Mesendoderm (in vitro differentiated cells): ENCODE measurements around the gene MARCO.

Experiments used
- DNase-seq: peaks from one replicate; pipeline ENCODE4 v3.0.0; 2013
- H2AK5ac ChIP-seq: 2 replicates; pipeline ENCODE4 v1.6.1; 2013; ENCODE audit warnings: low read length, inconsistent platforms
- H2BK120ac ChIP-seq: 2 replicates; pipeline ENCODE4 v1.6.1; 2013; ENCODE audit warnings: low read depth, mild to moderate bottlenecking, low read length, moderate library complexity, mixed read lengths
- H2BK15ac ChIP-seq: replicated peaks from 2 replicates; pipeline ENCODE4 v1.6.1; 2013; ENCODE audit warnings: low read depth, mild to moderate bottlenecking, moderate library complexity
- H2BK5ac ChIP-seq: 2 replicates; pipeline ENCODE4 v1.6.1; 2013; ENCODE audit warnings: low read length, inconsistent platforms
- H3K18ac ChIP-seq: 2 replicates; pipeline ENCODE4 v1.6.1; 2013; ENCODE audit warnings: mild to moderate bottlenecking, low read length, mixed read lengths
- H3K23ac ChIP-seq: one replicate; pipeline ENCODE4 v1.6.1; 2013; ENCODE audit warnings: low read length
- H3K27ac ChIP-seq: 2 replicates; pipeline ENCODE4 v1.5.1; 2013; ENCODE audit warnings: low read depth, mild to moderate bottlenecking, inconsistent platforms, low read length, moderate library complexity
- H3K27me3 ChIP-seq: 2 replicates; pipeline ENCODE4 v1.6.1; 2013; ENCODE audit warnings: low read length, control low read depth, mild to moderate bottlenecking, inconsistent platforms; ENCODE audit not compliant: insufficient read depth, poor library complexity
- H3K36me3 ChIP-seq: 2 replicates; pipeline ENCODE4 v1.6.1; 2013; ENCODE audit warnings: low read length, inconsistent platforms; ENCODE audit not compliant: control insufficient read depth, insufficient read depth
- H3K4ac ChIP-seq: one replicate; pipeline ENCODE4 v1.6.1; 2013; ENCODE audit warnings: low read depth, mild to moderate bottlenecking, low read length, moderate library complexity
- H3K4me1 ChIP-seq: 2 replicates; pipeline ENCODE4 v1.6.1; 2013; ENCODE audit warnings: low read depth, low read length, inconsistent platforms; ENCODE audit not compliant: control insufficient read depth
- H3K4me2 ChIP-seq: 2 replicates; pipeline ENCODE4 v1.6.1; 2013; ENCODE audit warnings: low read length
- H3K4me3 ChIP-seq: 2 replicates; pipeline ENCODE4 v1.5.1; 2013; ENCODE audit warnings: mild to moderate bottlenecking, low read length
- H3K56ac ChIP-seq: one replicate; pipeline ENCODE4 v1.6.1; 2013; ENCODE audit warnings: low read length
- H3K79me1 ChIP-seq: 2 replicates; pipeline ENCODE4 v1.6.1; 2013; ENCODE audit warnings: low read length, inconsistent platforms
- H3K79me2 ChIP-seq: 2 replicates; pipeline ENCODE4 v1.6.1; 2013; ENCODE audit warnings: mild to moderate bottlenecking, low read length; ENCODE audit not compliant: control insufficient read depth, insufficient read depth
- H3K9ac ChIP-seq: 2 replicates; pipeline ENCODE4 v1.6.1; 2013; ENCODE audit warnings: low read length, inconsistent platforms
- H4K5ac ChIP-seq: one replicate; pipeline ENCODE4 v1.6.1; 2013; ENCODE audit warnings: low read length
- H4K8ac ChIP-seq: one replicate; pipeline ENCODE4 v1.6.1; 2013; ENCODE audit warnings: low read depth, mild to moderate bottlenecking, control low read depth, low read length, moderate library complexity
- WGBS: extraction: QIAGEN DNeasy Blood & Tissue Kit; methylation state at CpG from one replicate; pipeline ENCODE4 v1.1.7; 2013; ENCODE audit warnings: low lambda C conversion rate, missing lambda C conversion rate; ENCODE audit not compliant: insufficient coverage; ENCODE audit errors: extremely low coverage; 5-methylcytosine and 5-hydroxymethylcytosine counted together

Gene MARCO

GRCh38 chr2:118936306-118936705, 5.7 kb upstream of the MARCO start:
- Histone ChIP-seq H3K27ac (no peak overlapping the region), H3K18ac (no peak overlapping the region), H2BK120ac (no peak overlapping the region), H3K23ac (no peak overlapping the region), H2AK5ac (no peak overlapping the region), H4K5ac (no peak overlapping the region), H3K79me1 (no peaks in the 10 kb centered on the region), H3K36me3 (no peaks in the 10 kb centered on the region), H3K9ac (no peak overlapping the region), H3K27me3 (no peaks in the 10 kb centered on the region), H3K4me3 (no peak overlapping the region), H3K79me2 (no peaks in the 10 kb centered on the region), H3K4me2 (no peak overlapping the region), H4K8ac (no peak overlapping the region), H2BK15ac (no peak overlapping the region), H2BK5ac (no peak overlapping the region), H3K56ac (no peak overlapping the region), H3K4me1 (no peaks in the 10 kb centered on the region), H3K4ac (no peak overlapping the region)
- no peak for DNase-seq
- no CpG with 5 or more reads among the region's 2 CpGs for WGBS

- H2BK120ac ChIP-seq, result no peak overlapping the region
- DNase-seq, result no peak
- no peak overlapping the region for H2BK15ac ChIP-seq
- no peaks in the 10 kb centered on the region for H3K79me2 ChIP-seq
- H2AK5ac ChIP-seq, result no peak overlapping the region
- no peaks in the 10 kb centered on the region for H3K79me1 ChIP-seq
- no peak overlapping the region for H3K18ac ChIP-seq
- no peaks in the 10 kb centered on the region for H3K36me3 ChIP-seq
- H2BK5ac ChIP-seq, result no peak overlapping the region
- H3K9ac ChIP-seq, result no peak overlapping the region
- no peaks in the 10 kb centered on the region for H3K4me1 ChIP-seq
- H4K8ac ChIP-seq, result no peak overlapping the region
- no peak overlapping the region for H3K4me2 ChIP-seq
- no peak overlapping the region for H3K4me3 ChIP-seq
- H3K4ac ChIP-seq, result no peak overlapping the region
- no peak overlapping the region for H3K56ac ChIP-seq
- no CpG with 5 or more reads among the region's 6 CpGs for WGBS
- no peak overlapping the region for H4K5ac ChIP-seq
- H3K27me3 ChIP-seq, result no peaks in the 10 kb centered on the region
- no peak overlapping the region for H3K27ac ChIP-seq
- no peak overlapping the region for H3K23ac ChIP-seq
These were observed 5.1 kb upstream of the MARCO start for GRCh38 chr2:118936936-118937335.

GRCh38 chr2:118937817-118938216, 4.2 kb upstream of the MARCO start:
- H3K79me1 ChIP-seq, result no peaks in the 10 kb centered on the region

GRCh38 chr2:118939994-118940393, 2.0 kb upstream of the MARCO start:
- Histone ChIP-seq H3K18ac (no peak overlapping the region), H2AK5ac (no peak overlapping the region), H2BK15ac (no peak overlapping the region), H3K27me3 (no peaks in the 10 kb centered on the region), H3K36me3 (no peaks in the 10 kb centered on the region), H3K79me2 (no peaks in the 10 kb centered on the region), H4K8ac (no peak overlapping the region), H3K4me2 (no peak overlapping the region), H3K4me1 (no peaks in the 10 kb centered on the region), H3K9ac (no peak overlapping the region), H2BK120ac (no peak overlapping the region), H3K4ac (no peak overlapping the region), H3K79me1 (no peaks in the 10 kb centered on the region), H3K27ac (no peak overlapping the region), H2BK5ac (no peak overlapping the region), H3K23ac (no peak overlapping the region), H4K5ac (no peak overlapping the region), H3K56ac (no peak overlapping the region), H3K4me3 (no peak overlapping the region)
- no peak for DNase-seq

More at GRCh38 chr2:118937817-118938216, 4.2 kb upstream of the MARCO start:
- H3K9ac ChIP-seq, result no peak overlapping the region
- no peak overlapping the region for H3K4me2 ChIP-seq
- H4K5ac ChIP-seq, result no peak overlapping the region
- H3K4me1 ChIP-seq, result no peaks in the 10 kb centered on the region
- H4K8ac ChIP-seq, result no peak overlapping the region
- no peak overlapping the region for H3K4me3 ChIP-seq
- no peak overlapping the region for H3K27ac ChIP-seq
- no peaks in the 10 kb centered on the region for H3K36me3 ChIP-seq
- H2BK120ac ChIP-seq, result no peak overlapping the region
- no peak for DNase-seq
- no peak overlapping the region for H3K23ac ChIP-seq
- no peak overlapping the region for H3K18ac ChIP-seq
- H2BK5ac ChIP-seq, result no peak overlapping the region
- no peak overlapping the region for H3K4ac ChIP-seq
- no peaks in the 10 kb centered on the region for H3K27me3 ChIP-seq
- no peak overlapping the region for H2BK15ac ChIP-seq
- no CpG with 5 or more reads among the region's 1 CpG for WGBS
- H3K56ac ChIP-seq, result no peak overlapping the region
- H2AK5ac ChIP-seq, result no peak overlapping the region
- H3K79me2 ChIP-seq, result no peaks in the 10 kb centered on the region

- no peak overlapping the region for H2BK120ac ChIP-seq
- no peak overlapping the region for H3K9ac ChIP-seq
- H3K23ac ChIP-seq, result no peak overlapping the region
- no peak overlapping the region for H3K4ac ChIP-seq
- H4K8ac ChIP-seq, result no peak overlapping the region
- no peak overlapping the region for H3K56ac ChIP-seq
- no peak for DNase-seq
- no peak overlapping the region for H2BK5ac ChIP-seq
- H3K27ac ChIP-seq, result no peak overlapping the region
- H3K4me3 ChIP-seq, result no peak overlapping the region
- WGBS, result no CpG with 5 or more reads among the region's 9 CpGs
- no peak overlapping the region for H3K18ac ChIP-seq
- H3K36me3 ChIP-seq, result no peaks in the 10 kb centered on the region
- no peaks in the 10 kb centered on the region for H3K79me1 ChIP-seq
- H2AK5ac ChIP-seq, result no peak overlapping the region
- no peak overlapping the region for H4K5ac ChIP-seq
- no peaks in the 10 kb centered on the region for H3K4me1 ChIP-seq
- no peaks in the 10 kb centered on the region for H3K27me3 ChIP-seq
- H3K4me2 ChIP-seq, result no peak overlapping the region
- H2BK15ac ChIP-seq, result no peak overlapping the region
- no peaks in the 10 kb centered on the region for H3K79me2 ChIP-seq
These were observed 1.4 kb upstream of the MARCO start for GRCh38 chr2:118940486-118941120.

- Histone ChIP-seq H3K27ac (no peak overlapping the region), H3K4me1 (no peaks in the 10 kb centered on the region), H4K5ac (no peak overlapping the region), H2BK120ac (no peak overlapping the region), H4K8ac (no peak overlapping the region), H2BK5ac (no peak overlapping the region), H2AK5ac (no peak overlapping the region), H3K4me3 (no peak overlapping the region), H2BK15ac (no peak overlapping the region), H3K27me3 (no peaks in the 10 kb centered on the region), H3K36me3 (no peaks in the 10 kb centered on the region), H3K4ac (no peak overlapping the region), H3K18ac (no peak overlapping the region), H3K79me1 (no peaks in the 10 kb centered on the region), H3K9ac (no peak overlapping the region), H3K79me2 (no peaks in the 10 kb centered on the region), H3K4me2 (no peak overlapping the region), H3K23ac (no peak overlapping the region), H3K56ac (no peak overlapping the region)
- DNase-seq, result no peak
- WGBS, result no CpG with 5 or more reads among the region's 2 CpGs
These were observed 1.3 kb downstream of the MARCO start for GRCh38 chr2:118943286-118943685.
